Measurements from ENCODE around the gene DTL.
A peak's percentile ranks its signal among the peaks of the same experiment; 100 is the strongest.

DTL gene

DNA sequence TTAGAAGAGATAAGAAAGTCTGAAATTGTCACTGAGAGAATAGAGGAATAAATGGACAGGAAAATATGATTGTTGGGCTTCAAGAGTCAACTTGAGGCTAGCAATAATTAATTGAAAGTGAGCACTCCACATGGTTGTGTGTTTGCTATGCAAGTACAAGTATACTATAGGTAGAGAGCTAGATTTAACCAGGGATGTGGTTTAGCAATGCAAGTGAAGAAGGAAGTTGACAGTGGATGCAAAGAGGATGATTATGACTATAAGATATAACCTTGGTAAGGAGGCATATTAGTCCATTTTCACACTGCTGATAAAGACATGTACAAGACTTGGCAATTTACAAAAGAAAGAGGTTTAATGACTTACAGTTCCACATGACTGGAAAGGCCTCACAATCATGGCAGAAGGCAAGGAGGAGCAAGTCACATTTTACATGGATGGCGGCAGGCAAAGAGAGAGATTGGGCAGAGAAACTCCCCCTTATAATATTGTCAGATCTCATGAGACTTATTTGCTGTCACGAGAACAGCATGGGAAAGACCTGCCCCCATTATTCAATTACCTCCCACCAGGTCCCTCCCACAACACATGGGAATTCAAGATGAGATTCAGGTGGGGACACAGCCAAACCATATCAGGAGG is 47.3 kb downstream of the DTL start:
- no peak overlapping the region for H3K4me3 ChIP-seq (ENCODE audit: low read depth in 1 of 2, low read length in 2 of 2)
- H3K27me3 ChIP-seq (ENCODE audit: control insufficient read depth in 1 of 2, insufficient read depth in 2 of 2, low read length in 2 of 2) = no peaks in the 10 kb centered on the region
- no peak overlapping the region for H3K9ac ChIP-seq (ENCODE audit: low read depth in 1 of 2, low read length in 2 of 2)
- no peaks in the 10 kb centered on the region for H3K4me1 ChIP-seq (ENCODE audit: control insufficient read depth in 1 of 2, insufficient read depth in 2 of 2, low read length in 2 of 2)
- H3K9me3 ChIP-seq (ENCODE audit: control insufficient read depth in 1 of 2, low read length in 2 of 2) = no peaks in the 10 kb centered on the region
- peaks cover 0 to 3% of the 10 kb centered on the region in 2 donors for H3K36me3 ChIP-seq (ENCODE audit: control insufficient read depth in 1 of 2, insufficient read depth in 2 of 2, low read length in 2 of 2)
- H3K27ac ChIP-seq (ENCODE audit: low read depth, low read length) = no peak overlapping the region

GRCh38 chr1:212089560-212090163 is 54.1 kb downstream of the DTL start:
- Histone ChIP-seq H3K27me3 (ENCODE audit: control insufficient read depth in 1 of 2, insufficient read depth in 2 of 2, low read length in 2 of 2) (no peaks in the 10 kb centered on the region), H3K9me3 (ENCODE audit: control insufficient read depth in 1 of 2, low read length in 2 of 2) (no peaks in the 10 kb centered on the region), H3K4me3 (ENCODE audit: low read depth in 1 of 2, low read length in 2 of 2) (no peak overlapping the region), H3K27ac (ENCODE audit: low read depth, low read length) (no peak overlapping the region), H3K4me1 (ENCODE audit: control insufficient read depth in 1 of 2, insufficient read depth in 2 of 2, low read length in 2 of 2) (peaks cover 0 to 11% of the 10 kb centered on the region in 2 donors), H3K36me3 (ENCODE audit: control insufficient read depth in 1 of 2, insufficient read depth in 2 of 2, low read length in 2 of 2) (peaks cover 0 to 5% of the 10 kb centered on the region in 2 donors), H3K9ac (ENCODE audit: low read depth in 1 of 2, low read length in 2 of 2) (peak overlapping the region in 1 of 2 donors; percentile 3)

DNA sequence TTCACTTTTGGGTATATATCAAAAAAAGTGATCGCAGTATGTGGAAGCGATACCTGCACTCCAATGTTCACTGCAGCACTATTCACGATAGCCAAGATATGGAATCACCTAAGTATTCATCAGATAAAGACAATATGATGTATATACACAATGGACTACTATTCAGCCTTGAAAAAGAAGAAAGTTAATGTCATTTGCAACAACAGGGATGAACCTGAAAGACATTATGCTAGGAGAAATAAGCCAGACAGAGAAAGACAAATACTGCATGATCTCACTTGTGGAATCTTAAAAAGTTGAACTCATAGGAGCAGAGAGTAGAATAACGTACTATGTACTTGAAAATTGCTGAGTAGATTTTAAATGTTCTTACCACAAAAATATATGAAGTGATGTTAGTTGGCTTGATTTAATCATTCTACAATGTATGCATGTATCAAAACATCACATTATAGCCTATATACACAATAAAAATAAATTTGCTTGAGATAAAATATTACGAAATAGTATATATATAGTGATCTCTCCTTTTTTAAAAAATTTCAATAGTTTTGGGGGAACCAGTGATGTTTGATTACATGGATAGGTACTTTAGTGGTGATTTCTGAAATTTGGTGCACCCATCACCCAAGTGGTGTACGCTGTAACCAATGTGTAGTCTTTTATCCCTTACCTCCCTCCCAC is 56.0 kb downstream of the DTL start:
- no peak overlapping the region for H3K9ac ChIP-seq (ENCODE audit: low read depth in 1 of 2, low read length in 2 of 2)
- no peak overlapping the region for H3K4me3 ChIP-seq (ENCODE audit: low read depth in 1 of 2, low read length in 2 of 2)
- peaks cover 0 to 11% of the 10 kb centered on the region in 2 donors for H3K4me1 ChIP-seq (ENCODE audit: control insufficient read depth in 1 of 2, insufficient read depth in 2 of 2, low read length in 2 of 2)
- H3K36me3 ChIP-seq (ENCODE audit: control insufficient read depth in 1 of 2, insufficient read depth in 2 of 2, low read length in 2 of 2) = peaks cover 0 to 5% of the 10 kb centered on the region in 2 donors
- no peaks in the 10 kb centered on the region for H3K27me3 ChIP-seq (ENCODE audit: control insufficient read depth in 1 of 2, insufficient read depth in 2 of 2, low read length in 2 of 2)
- H3K9me3 ChIP-seq (ENCODE audit: control insufficient read depth in 1 of 2, low read length in 2 of 2) = no peaks in the 10 kb centered on the region
- no peak overlapping the region for H3K27ac ChIP-seq (ENCODE audit: low read depth, low read length)

- Histone ChIP-seq H3K4me3 (ENCODE audit: low read depth in 1 of 2, low read length in 2 of 2) (no peak overlapping the region), H3K9ac (ENCODE audit: low read depth in 1 of 2, low read length in 2 of 2) (no peak overlapping the region), H3K36me3 (ENCODE audit: control insufficient read depth in 1 of 2, insufficient read depth in 2 of 2, low read length in 2 of 2) (no peaks in the 10 kb centered on the region), H3K9me3 (ENCODE audit: control insufficient read depth in 1 of 2, low read length in 2 of 2) (no peaks in the 10 kb centered on the region), H3K27ac (ENCODE audit: low read depth, low read length) (no peak overlapping the region), H3K27me3 (ENCODE audit: control insufficient read depth in 1 of 2, insufficient read depth in 2 of 2, low read length in 2 of 2) (no peaks in the 10 kb centered on the region), H3K4me1 (ENCODE audit: control insufficient read depth in 1 of 2, insufficient read depth in 2 of 2, low read length in 2 of 2) (no peaks in the 10 kb centered on the region)
Measured at GRCh38 chr1:212097360-212097759, 61.8 kb downstream of the DTL start.

DNA sequence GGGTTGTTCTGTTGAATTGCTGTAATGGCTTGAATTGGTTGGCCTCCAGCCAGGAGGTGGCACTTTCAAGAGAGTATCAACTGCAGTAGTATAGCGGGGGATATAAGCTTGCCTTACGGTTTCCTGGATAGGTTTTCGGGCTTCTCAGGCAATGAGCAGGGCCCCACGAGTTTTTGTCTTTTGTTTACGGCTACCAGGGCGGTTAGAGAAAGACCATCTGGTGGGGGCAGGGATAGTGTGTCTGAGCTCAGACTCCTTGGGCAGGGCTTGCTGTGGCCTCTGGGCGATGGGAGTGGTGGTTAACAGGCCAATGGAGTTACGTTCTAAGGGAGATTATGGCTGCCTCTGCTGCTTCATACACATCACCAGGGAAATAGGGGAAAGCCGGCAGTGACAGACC is 62.8 kb downstream of the DTL start:
- no peaks in the 10 kb centered on the region for H3K4me1 ChIP-seq (ENCODE audit: control insufficient read depth in 1 of 2, insufficient read depth in 2 of 2, low read length in 2 of 2)
- no peaks in the 10 kb centered on the region for H3K9me3 ChIP-seq (ENCODE audit: control insufficient read depth in 1 of 2, low read length in 2 of 2)
- H3K9ac ChIP-seq (ENCODE audit: low read depth in 1 of 2, low read length in 2 of 2) = no peak overlapping the region
- H3K27me3 ChIP-seq (ENCODE audit: control insufficient read depth in 1 of 2, insufficient read depth in 2 of 2, low read length in 2 of 2) = no peaks in the 10 kb centered on the region
- H3K27ac ChIP-seq (ENCODE audit: low read depth, low read length) = no peak overlapping the region
- no peaks in the 10 kb centered on the region for H3K36me3 ChIP-seq (ENCODE audit: control insufficient read depth in 1 of 2, insufficient read depth in 2 of 2, low read length in 2 of 2)
- H3K4me3 ChIP-seq (ENCODE audit: low read depth in 1 of 2, low read length in 2 of 2) = no peak overlapping the region

- Histone ChIP-seq H3K4me1 (ENCODE audit: control insufficient read depth in 1 of 2, insufficient read depth in 2 of 2, low read length in 2 of 2) (no peaks in the 10 kb centered on the region), H3K27me3 (ENCODE audit: control insufficient read depth in 1 of 2, insufficient read depth in 2 of 2, low read length in 2 of 2) (no peaks in the 10 kb centered on the region), H3K27ac (ENCODE audit: low read depth, low read length) (no peak overlapping the region), H3K36me3 (ENCODE audit: control insufficient read depth in 1 of 2, insufficient read depth in 2 of 2, low read length in 2 of 2) (no peaks in the 10 kb centered on the region), H3K9me3 (ENCODE audit: control insufficient read depth in 1 of 2, low read length in 2 of 2) (no peaks in the 10 kb centered on the region), H3K9ac (ENCODE audit: low read depth in 1 of 2, low read length in 2 of 2) (no peak overlapping the region), H3K4me3 (ENCODE audit: low read depth in 1 of 2, low read length in 2 of 2) (no peak overlapping the region)
Measured at GRCh38 chr1:212098771-212099170, 63.2 kb downstream of the DTL start.

DNA sequence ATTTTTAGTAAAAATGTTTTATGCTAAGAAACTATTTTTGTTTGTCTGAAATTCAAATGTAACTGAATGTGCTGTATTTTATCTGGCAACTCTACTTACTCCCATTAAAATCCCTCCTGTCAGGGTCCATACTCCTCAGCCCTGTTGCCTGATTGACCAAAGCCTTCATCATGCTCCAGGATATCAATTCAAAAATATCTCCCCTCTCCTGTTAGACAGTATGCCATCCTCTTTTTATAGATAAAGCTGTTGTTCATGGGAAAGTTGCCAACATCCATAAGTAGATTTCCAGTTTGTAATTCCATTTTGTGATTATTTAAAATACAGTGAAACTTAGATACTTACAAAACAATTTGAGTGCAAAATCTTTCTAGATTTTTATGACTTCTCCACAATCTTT is 65.7 kb downstream of the DTL start:
- Histone ChIP-seq H3K9ac (ENCODE audit: low read depth in 1 of 2, low read length in 2 of 2) (no peak overlapping the region), H3K36me3 (ENCODE audit: control insufficient read depth in 1 of 2, insufficient read depth in 2 of 2, low read length in 2 of 2) (no peaks in the 10 kb centered on the region), H3K4me3 (ENCODE audit: low read depth in 1 of 2, low read length in 2 of 2) (no peak overlapping the region), H3K27ac (ENCODE audit: low read depth, low read length) (no peak overlapping the region), H3K9me3 (ENCODE audit: control insufficient read depth in 1 of 2, low read length in 2 of 2) (no peaks in the 10 kb centered on the region), H3K27me3 (ENCODE audit: control insufficient read depth in 1 of 2, insufficient read depth in 2 of 2, low read length in 2 of 2) (no peaks in the 10 kb centered on the region), H3K4me1 (ENCODE audit: control insufficient read depth in 1 of 2, insufficient read depth in 2 of 2, low read length in 2 of 2) (peaks cover 12 to 25% of the 10 kb centered on the region in 2 donors)

DNA sequence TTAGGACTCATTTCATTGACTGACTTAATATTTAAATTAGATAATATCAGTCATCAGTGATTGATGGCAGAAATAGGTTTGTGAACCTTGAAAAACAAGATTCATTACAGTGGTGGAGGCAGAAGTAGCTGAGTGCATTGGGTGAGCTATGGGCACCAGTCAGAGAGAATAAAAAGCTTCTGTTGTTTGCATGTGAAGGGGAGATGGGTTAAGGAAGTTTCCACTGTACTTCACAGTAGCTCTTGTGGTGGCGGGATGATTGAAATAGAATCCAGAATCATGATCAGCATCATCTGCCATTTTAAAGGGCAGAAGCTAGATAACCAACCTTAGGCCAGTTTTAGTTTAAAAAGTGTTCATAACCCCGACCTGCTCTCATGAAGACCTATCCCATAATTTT is 66.2 kb downstream of the DTL start:
- peaks cover 16 to 26% of the 10 kb centered on the region in 2 donors for H3K4me1 ChIP-seq (ENCODE audit: control insufficient read depth in 1 of 2, insufficient read depth in 2 of 2, low read length in 2 of 2)
- H3K27me3 ChIP-seq (ENCODE audit: control insufficient read depth in 1 of 2, insufficient read depth in 2 of 2, low read length in 2 of 2) = no peaks in the 10 kb centered on the region
- no peak overlapping the region for H3K27ac ChIP-seq (ENCODE audit: low read depth, low read length)
- H3K36me3 ChIP-seq (ENCODE audit: control insufficient read depth in 1 of 2, insufficient read depth in 2 of 2, low read length in 2 of 2) = no peaks in the 10 kb centered on the region
- H3K9ac ChIP-seq (ENCODE audit: low read depth in 1 of 2, low read length in 2 of 2) = no peak overlapping the region
- H3K4me3 ChIP-seq (ENCODE audit: low read depth in 1 of 2, low read length in 2 of 2) = no peak overlapping the region
- H3K9me3 ChIP-seq (ENCODE audit: control insufficient read depth in 1 of 2, low read length in 2 of 2) = no peaks in the 10 kb centered on the region

GRCh38 chr1:212104586-212105325 is 69.2 kb downstream of the DTL start:
- peaks cover 27 to 44% of the 10 kb centered on the region in 2 donors for H3K4me1 ChIP-seq (ENCODE audit: control insufficient read depth in 1 of 2, insufficient read depth in 2 of 2, low read length in 2 of 2)
- H3K9ac ChIP-seq (ENCODE audit: low read depth in 1 of 2, low read length in 2 of 2) = no peak overlapping the region
- H3K27ac ChIP-seq (ENCODE audit: low read depth, low read length) = no peak overlapping the region
- no peaks in the 10 kb centered on the region for H3K36me3 ChIP-seq (ENCODE audit: control insufficient read depth in 1 of 2, insufficient read depth in 2 of 2, low read length in 2 of 2)
- no peaks in the 10 kb centered on the region for H3K27me3 ChIP-seq (ENCODE audit: control insufficient read depth in 1 of 2, insufficient read depth in 2 of 2, low read length in 2 of 2)
- H3K4me3 ChIP-seq (ENCODE audit: low read depth in 1 of 2, low read length in 2 of 2) = no peak overlapping the region
- H3K9me3 ChIP-seq (ENCODE audit: control insufficient read depth in 1 of 2, low read length in 2 of 2) = no peaks in the 10 kb centered on the region

- Histone ChIP-seq H3K9ac (ENCODE audit: low read depth in 1 of 2, low read length in 2 of 2) (no peak overlapping the region), H3K27me3 (ENCODE audit: control insufficient read depth in 1 of 2, insufficient read depth in 2 of 2, low read length in 2 of 2) (no peaks in the 10 kb centered on the region), H3K9me3 (ENCODE audit: control insufficient read depth in 1 of 2, low read length in 2 of 2) (no peaks in the 10 kb centered on the region), H3K36me3 (ENCODE audit: control insufficient read depth in 1 of 2, insufficient read depth in 2 of 2, low read length in 2 of 2) (no peaks in the 10 kb centered on the region), H3K27ac (ENCODE audit: low read depth, low read length) (no peak overlapping the region), H3K4me3 (ENCODE audit: low read depth in 1 of 2, low read length in 2 of 2) (no peak overlapping the region), H3K4me1 (ENCODE audit: control insufficient read depth in 1 of 2, insufficient read depth in 2 of 2, low read length in 2 of 2) (peaks cover 27 to 44% of the 10 kb centered on the region in 2 donors)
Measured at GRCh38 chr1:212106286-212106792, 70.8 kb downstream of the DTL start.

All from duodenal mucosa (tissue), 2 donors.